Kidney (tissue), 14 donors: ENCODE results near the gene FYB1. TPM values are rescaled to one million over a fixed set of nuclear protein-coding genes. Genes with fewer than 3 reads are reported as not detected.

ENCODE experiments used
- DNase-seq, 5 donors: peaks; one replicate each; pipeline ENCODE4 v3.0.0-alpha.2; 2013 to 2020
- FAIRE-seq: peaks from 2 replicates; lab custom pipeline; 2012; peaks lifted over from hg19 to GRCh38; lab: Jason Lieb, UNC
- H3K27ac ChIP-seq, 2 donors: one replicate each; pipeline ENCODE4 v1.7.0; 2013; ENCODE audit warnings: low read depth in 2 of 2, low read length in 2 of 2, inconsistent platforms in 1 of 2
- H3K27me3 ChIP-seq: one replicate; pipeline ENCODE4 v1.7.1; 2013; ENCODE audit warnings: low read length, inconsistent platforms; ENCODE audit not compliant: control insufficient read depth, insufficient read depth
- H3K36me3 ChIP-seq, 3 donors: one replicate each; pipeline versions ENCODE4 v1.7.0 to v1.7.1; 2013; ENCODE audit warnings: low read length in 3 of 3, control low read depth in 1 of 3, inconsistent platforms in 1 of 3; ENCODE audit not compliant: insufficient read depth in 3 of 3, control insufficient read depth in 2 of 3
- H3K4me1 ChIP-seq, 3 donors: one replicate each; pipeline versions ENCODE4 v1.7.0 to v1.7.1; 2013; ENCODE audit warnings: low read length in 3 of 3, inconsistent platforms in 1 of 3, low read depth in 1 of 3; ENCODE audit not compliant: control insufficient read depth in 2 of 3, insufficient read depth in 2 of 3
- H3K4me3 ChIP-seq, 3 donors: one replicate each; pipeline versions ENCODE4 v1.7.0 to v1.8.1; 2013; ENCODE audit warnings: low read length in 3 of 3, control low read depth in 1 of 3, inconsistent platforms in 1 of 3
- H3K9ac ChIP-seq, 3 donors: one replicate each; pipeline versions ENCODE4 v1.7.0 to v1.7.1; 2013; ENCODE audit warnings: low read length in 3 of 3, control low read depth in 1 of 3, inconsistent platforms in 1 of 3
- H3K9me3 ChIP-seq, 3 donors: one replicate each; pipeline versions ENCODE4 v1.7.0 to v1.7.1; 2013; ENCODE audit warnings: low read length in 3 of 3, control low read depth in 1 of 3, inconsistent platforms in 1 of 3; ENCODE audit not compliant: control insufficient read depth in 2 of 3, insufficient read depth in 1 of 3
- CTCF ChIP-seq: IDR thresholded peaks from 3 replicates; pipeline ENCODE4 v1.5.1; 2012; ENCODE audit warnings: mild to moderate bottlenecking, moderate library complexity, borderline replicate concordance; ENCODE audit not compliant: insufficient read depth; ENCODE audit errors: extremely low read depth
- intact Hi-C: fragments of 100-400 bp; cut with DNase I; formaldehyde crosslinking; loops from one replicate; pipeline ENCODE4 v1.11.1; 2022
- polyA plus RNA-seq: library from polyadenylated mRNA; stranded (reverse); fragments of 350-450 nt; fragmentation: Illumina TruSeq; extraction: RNeasy Lipid Tissue Mini Kit (QIAGEN cat#74804); gene quantifications from one replicate; pipeline ENCODE4 v1.2.3, GENCODE V29; 2014; ENCODE audit warnings: low read depth, low replicate concordance; ENCODE audit not compliant: insufficient read depth
- total RNA-seq: library from RNA; stranded (reverse); fragmentation: NEBNext Ultra II Directional; extraction: Animal tissue kit (Norgen Biotek cat#: 25700); gene quantifications from one replicate; pipeline ENCODE4 v1.2.1, GENCODE V29; 2021
- donor health status: control.
- donor health status: control.
- donor health status: control.
- donor health status: control.
- donor health status: control.
- donor health status: DM: yes; HTN: yes; CAD: no.
- donor health status: Normal renal cell carcinoma (clear cell type).

FYB1 gene
- total and polyA plus RNA-seq, 2 donors from 2014 or later: 2.3 to 53.7 TPM

- intact Hi-C loops: no loop called here
- no peaks in the 10 kb centered on the region for H3K27me3 ChIP-seq
- no peaks in the 10 kb centered on the region for H3K9me3 ChIP-seq
- H3K4me1 ChIP-seq: peaks cover 0 to 19% (median 0%) of the 10 kb centered on the region in 3 donors
- peak overlapping the region in 1 of 3 donors; percentile 48 for H3K4me3 ChIP-seq
- H3K36me3 ChIP-seq: no peaks in the 10 kb centered on the region
- FAIRE-seq: peak; percentile 57
- no peak overlapping the region for H3K9ac ChIP-seq
- DNase-seq: no peak
- no peak for TF ChIP-seq CTCF
- no peak overlapping the region for H3K27ac ChIP-seq
These were observed 161.6 kb downstream of the FYB1 start for GRCh38 chr5:39057734-39058133.

- DNase-seq: no peak
- intact Hi-C loops: no loop called here
These were observed 163.5 kb downstream of the FYB1 start for GRCh38 chr5:39055768-39056398.

More at GRCh38 chr5:39055768-39056398, 163.5 kb downstream of the FYB1 start:
- Histone ChIP-seq H3K9ac (no peak overlapping the region), H3K27ac (no peak overlapping the region), H3K9me3 (no peaks in the 10 kb centered on the region), H3K4me1 (peaks cover 0 to 5% (median 0%) of the 10 kb centered on the region in 3 donors), H3K27me3 (no peaks in the 10 kb centered on the region), H3K36me3 (no peaks in the 10 kb centered on the region), H3K4me3 (no peak overlapping the region)
- no peak for FAIRE-seq
- TF ChIP-seq CTCF: no peak

Other genes with a start within 250 kb of the FYB1 start
- 43.8 TPM for gene RICTOR, start 145.2 kb downstream of the FYB1 start, total RNA-seq
- gene RICTOR, start 145.2 kb downstream of the FYB1 start, polyA plus RNA-seq: 3.4 TPM
- 4.5 TPM for gene C9, start 144.9 kb upstream of the FYB1 start, total RNA-seq
- gene C9, start 144.9 kb upstream of the FYB1 start, polyA plus RNA-seq: 1.5 TPM
- gene DAB2, start 205.4 kb upstream of the FYB1 start, total RNA-seq: 199 TPM
- 138 TPM for gene DAB2, start 205.4 kb upstream of the FYB1 start, polyA plus RNA-seq